GM06990 (cell line): ENCODE measurements around the gene KLHL29.

ENCODE experiments used
- DNase-seq: peaks from one replicate; pipeline ENCODE4 v3.0.0-alpha.2; 2011; ENCODE audit not compliant: insufficient read length; ENCODE audit errors: extremely low read depth
- H3K27me3 ChIP-seq: replicated peaks from 2 replicates; pipeline ENCODE4 v1.6.0; 2011; ENCODE audit warnings: low read length; ENCODE audit not compliant: control insufficient read depth, insufficient read depth
- H3K36me3 ChIP-seq: 2 replicates; pipeline ENCODE4 v1.5.1; 2011; ENCODE audit warnings: low read length; ENCODE audit not compliant: control insufficient read depth, insufficient read depth
- H3K4me3 ChIP-seq: replicated peaks from 2 replicates; pipeline ENCODE4 v1.5.1; 2011; ENCODE audit warnings: low read depth, mild to moderate bottlenecking, control low read depth, low read length
- CTCF ChIP-seq: IDR thresholded peaks from 2 replicates; pipeline ENCODE4 v1.5.1; 2011; ENCODE audit warnings: low read length, control low read depth, mild to moderate bottlenecking, inconsistent platforms; ENCODE audit not compliant: insufficient read depth, poor library complexity, severe bottlenecking

The KLHL29 gene

GRCh38 chr2:23596316-23596885, 211.4 kb downstream of the KLHL29 start:
- no peak for DNase-seq
- H3K27me3 ChIP-seq = no peaks in the 10 kb centered on the region; the same call in 1 of the 2 replicates
- TF ChIP-seq CTCF = no peak

GRCh38 chr2:23597687-23598086, 212.7 kb downstream of the KLHL29 start:
- H3K36me3 ChIP-seq = no peaks in the 10 kb centered on the region
- no peaks in the 10 kb centered on the region; the same call in 1 of the 2 replicates for H3K27me3 ChIP-seq
- no peak for DNase-seq
- H3K4me3 ChIP-seq = no peak overlapping the region
- TF ChIP-seq CTCF = no peak

More at GRCh38 chr2:23596316-23596885, 211.4 kb downstream of the KLHL29 start:
- H3K4me3 ChIP-seq = no peak overlapping the region
- no peaks in the 10 kb centered on the region for H3K36me3 ChIP-seq

GRCh38 chr2:23599006-23599405, 214.0 kb downstream of the KLHL29 start:
- Histone ChIP-seq H3K36me3 (no peaks in the 10 kb centered on the region), H3K4me3 (no peak overlapping the region), H3K27me3 (no peaks in the 10 kb centered on the region; the same call in 1 of the 2 replicates)
- TF ChIP-seq CTCF = no peak
- DNase-seq = no peak

GRCh38 chr2:23599667-23600066, 214.7 kb downstream of the KLHL29 start:
- DNase-seq = no peak
- no peak for TF ChIP-seq CTCF
- Histone ChIP-seq H3K36me3 (no peaks in the 10 kb centered on the region), H3K27me3 (no peaks in the 10 kb centered on the region; the same call in 1 of the 2 replicates), H3K4me3 (no peak overlapping the region)

GRCh38 chr2:23600346-23600745, 215.4 kb downstream of the KLHL29 start:
- no peak for DNase-seq
- TF ChIP-seq CTCF = no peak
- no peaks in the 10 kb centered on the region; the same call in 1 of the 2 replicates for H3K27me3 ChIP-seq

GRCh38 chr2:23601301-23601965, 216.5 kb downstream of the KLHL29 start:
- TF ChIP-seq CTCF = no peak
- no peaks in the 10 kb centered on the region for H3K36me3 ChIP-seq
- DNase-seq = no peak
- H3K4me3 ChIP-seq = no peak overlapping the region
- H3K27me3 ChIP-seq = no peaks in the 10 kb centered on the region; the same call in 1 of the 2 replicates

More at GRCh38 chr2:23600346-23600745, 215.4 kb downstream of the KLHL29 start:
- Histone ChIP-seq H3K4me3 (no peak overlapping the region), H3K36me3 (no peaks in the 10 kb centered on the region)
